T-helper 17 cell (primary cell): ENCODE data around the gene P2RX7. TPM values are rescaled to one million over a fixed set of nuclear protein-coding genes. Genes with fewer than 3 reads are reported as not detected.
"Not testable (repeated sequence)": the region's sequence is repeated elsewhere in the genome, so short reads cannot be mapped to it uniquely, and the experiment has no call there.

Experiments used
- ATAC-seq: fragments of 150-1000 bp; cut with Tn5 transposase; 2 replicates; pipeline ENCODE4 v1.10.0; 2021; ENCODE audit warnings: mild to moderate bottlenecking, moderate library complexity
- DNase-seq, 3 donors: peaks; one replicate each; pipeline versions ENCODE4 v3.0.0 to v3.0.0-alpha.2; 2020 to 2021
- H3K9me3 ChIP-seq: one replicate; pipeline ENCODE4 v1.7.0; 2013; ENCODE audit warnings: low read length, mild to moderate bottlenecking; ENCODE audit not compliant: control insufficient read depth, poor library complexity, severe bottlenecking
- H3K27ac Mint-ChIP-seq: one replicate; pipeline ENCODE4 v1.8.0; 2022; ENCODE audit warnings: mild to moderate bottlenecking, moderate library complexity, mixed read lengths
- H3K27me3 Mint-ChIP-seq: one replicate; pipeline ENCODE4 v1.8.0; 2022; ENCODE audit warnings: mixed read lengths
- H3K36me3 Mint-ChIP-seq: one replicate; pipeline ENCODE4 v1.8.0; 2022; ENCODE audit warnings: low read depth, mixed read lengths
- H3K4me1 Mint-ChIP-seq: one replicate; pipeline ENCODE4 v1.8.0; 2022; ENCODE audit warnings: mild to moderate bottlenecking, mixed read lengths
- H3K4me3 Mint-ChIP-seq: one replicate; pipeline ENCODE4 v1.8.0; 2022; ENCODE audit warnings: mild to moderate bottlenecking, moderate library complexity, mixed read lengths
- total RNA-seq, 4 donors: library from RNA in 2 of 4; stranded (reverse) in 2 of 4; gene quantifications; one replicate each; pipeline ENCODE4 v1.2.3 and lab custom pipeline; 2022 to 2026

P2RX7 gene
- total RNA-seq, 2 donors from 2014 or later: 6.3 to 10.4 TPM

GRCh38 chr12:121131941-121132341 lies 735 bp upstream of the P2RX7 start:
- ATAC-seq (no peak), DNase-seq (no peak)
- no peaks in the 10 kb centered on the region for H3K9me3 ChIP-seq
- Mint-ChIP-seq H3K4me3 (no peak overlapping the region), H3K36me3 (no peaks in the 10 kb centered on the region), H3K27me3 (no peaks in the 10 kb centered on the region), H3K4me1 (peaks cover 54% of the 10 kb centered on the region), H3K27ac (peak overlapping the region; percentile 37)

- Mint-ChIP-seq H3K4me3 (peak overlapping the region; percentile 70), H3K36me3 (no peaks in the 10 kb centered on the region), H3K4me1 (peaks cover 45% of the 10 kb centered on the region), H3K27ac (peak overlapping the region; percentile 68), H3K27me3 (no peaks in the 10 kb centered on the region)
- DNase-seq (no peak), ATAC-seq (no peak)
- no peaks in the 10 kb centered on the region for H3K9me3 ChIP-seq
These were observed 1.2 kb downstream of the P2RX7 start for GRCh38 chr12:121133838-121134237.

- no peak overlapping the region for H3K4me3 Mint-ChIP-seq
- H3K27me3 Mint-ChIP-seq: no peaks in the 10 kb centered on the region
These were observed 2.6 kb downstream of the P2RX7 start for GRCh38 chr12:121135320-121135719.

GRCh38 chr12:121137512-121137911 lies 4.8 kb downstream of the P2RX7 start:
- no peak for DNase-seq
- H3K27ac Mint-ChIP-seq: no peak overlapping the region
- no peaks in the 10 kb centered on the region for H3K9me3 ChIP-seq
- ATAC-seq: no peak
- peaks cover 24% of the 10 kb centered on the region for H3K4me1 Mint-ChIP-seq
- H3K36me3 Mint-ChIP-seq: peaks cover 9% of the 10 kb centered on the region
- H3K27me3 Mint-ChIP-seq: no peaks in the 10 kb centered on the region
- no peak overlapping the region for H3K4me3 Mint-ChIP-seq

More at GRCh38 chr12:121135320-121135719, 2.6 kb downstream of the P2RX7 start:
- H3K36me3 Mint-ChIP-seq: peaks cover 4% of the 10 kb centered on the region
- DNase-seq (no peak), ATAC-seq (no peak)
- no peak overlapping the region for H3K27ac Mint-ChIP-seq
- no peaks in the 10 kb centered on the region for H3K9me3 ChIP-seq
- peaks cover 36% of the 10 kb centered on the region for H3K4me1 Mint-ChIP-seq

GRCh38 chr12:121138284-121138683 lies 5.6 kb downstream of the P2RX7 start:
- Mint-ChIP-seq H3K36me3 (peaks cover 9% of the 10 kb centered on the region), H3K27ac (no peak overlapping the region), H3K27me3 (no peaks in the 10 kb centered on the region), H3K4me3 (no peak overlapping the region), H3K4me1 (peaks cover 16% of the 10 kb centered on the region)
- DNase-seq: no peak
- ATAC-seq: no peak
- H3K9me3 ChIP-seq: no peaks in the 10 kb centered on the region

- peaks cover 14% of the 10 kb centered on the region for H3K4me1 Mint-ChIP-seq
- DNase-seq: no peak
- H3K9me3 ChIP-seq: no peaks in the 10 kb centered on the region
- H3K27me3 Mint-ChIP-seq: no peaks in the 10 kb centered on the region
- H3K4me3 Mint-ChIP-seq: no peak overlapping the region
- H3K36me3 Mint-ChIP-seq: peaks cover 9% of the 10 kb centered on the region
- no peak overlapping the region for H3K27ac Mint-ChIP-seq
- no peak for ATAC-seq
These were observed 6.6 kb downstream of the P2RX7 start for GRCh38 chr12:121139286-121139685.

GRCh38 chr12:121142171-121142950 lies 9.7 kb downstream of the P2RX7 start:
- peaks cover 9% of the 10 kb centered on the region for H3K36me3 Mint-ChIP-seq
- H3K9me3 ChIP-seq: no peaks in the 10 kb centered on the region
- H3K4me3 Mint-ChIP-seq: no peak overlapping the region
- peaks cover 24% of the 10 kb centered on the region for H3K4me1 Mint-ChIP-seq
- no peaks in the 10 kb centered on the region for H3K27me3 Mint-ChIP-seq
- no peak overlapping the region for H3K27ac Mint-ChIP-seq
- ATAC-seq: no peak
- DNase-seq: no peak

GRCh38 chr12:121144416-121144914 lies 11.8 kb downstream of the P2RX7 start:
- DNase-seq: no peak
- ATAC-seq: peak; percentile 28
- no peak overlapping the region for H3K4me3 Mint-ChIP-seq
- peaks cover 9% of the 10 kb centered on the region for H3K36me3 Mint-ChIP-seq
- no peaks in the 10 kb centered on the region for H3K27me3 Mint-ChIP-seq
- no peaks in the 10 kb centered on the region for H3K9me3 ChIP-seq
- H3K27ac Mint-ChIP-seq: peak overlapping the region; percentile 46
- H3K4me1 Mint-ChIP-seq: peaks cover 22% of the 10 kb centered on the region

GRCh38 chr12:121145221-121145620 lies 12.5 kb downstream of the P2RX7 start:
- H3K36me3 Mint-ChIP-seq: peaks cover 6% of the 10 kb centered on the region
- no peak for DNase-seq

GRCh38 chr12:121149289-121149688 lies 16.6 kb downstream of the P2RX7 start:
- H3K36me3 Mint-ChIP-seq, H3K9me3 ChIP-seq, ATAC-seq, H3K27ac Mint-ChIP-seq, H3K27me3 Mint-ChIP-seq, DNase-seq, H3K4me3 Mint-ChIP-seq: not testable (repeated sequence)
- H3K4me1 Mint-ChIP-seq: peaks cover 16% of the 10 kb centered on the region

More at GRCh38 chr12:121145221-121145620, 12.5 kb downstream of the P2RX7 start:
- Mint-ChIP-seq H3K4me3 (no peak overlapping the region), H3K27me3 (no peaks in the 10 kb centered on the region), H3K27ac (peak overlapping the region; percentile 0), H3K4me1 (peaks cover 21% of the 10 kb centered on the region)
- peak; percentile 21 for ATAC-seq
- H3K9me3 ChIP-seq: no peaks in the 10 kb centered on the region

- H3K9me3 ChIP-seq: no peaks in the 10 kb centered on the region
- Mint-ChIP-seq H3K4me3 (no peak overlapping the region), H3K27me3 (no peaks in the 10 kb centered on the region), H3K36me3 (no peaks in the 10 kb centered on the region), H3K4me1 (peaks cover 4% of the 10 kb centered on the region), H3K27ac (no peak overlapping the region)
- DNase-seq: no peak
- no peak for ATAC-seq
These were observed 22.2 kb downstream of the P2RX7 start for GRCh38 chr12:121154793-121155375.

- Mint-ChIP-seq H3K27ac (peak overlapping the region; percentile 67), H3K36me3 (no peaks in the 10 kb centered on the region), H3K4me3 (no peak overlapping the region), H3K27me3 (no peaks in the 10 kb centered on the region), H3K4me1 (peaks cover 4% of the 10 kb centered on the region)
- no peaks in the 10 kb centered on the region for H3K9me3 ChIP-seq
- no peak for DNase-seq
- no peak for ATAC-seq
These were observed 23.7 kb downstream of the P2RX7 start for GRCh38 chr12:121156365-121156764.

- Mint-ChIP-seq H3K4me3 (no peak overlapping the region), H3K27ac (no peak overlapping the region), H3K4me1 (peaks cover 2% of the 10 kb centered on the region), H3K36me3 (no peaks in the 10 kb centered on the region), H3K27me3 (no peaks in the 10 kb centered on the region)
- ATAC-seq: no peak
- no peak for DNase-seq
- H3K9me3 ChIP-seq: no peaks in the 10 kb centered on the region
These were observed 25.4 kb downstream of the P2RX7 start for GRCh38 chr12:121158085-121158484.
